ENCODE measurements around the gene NHS.
A peak's percentile ranks its signal among the peaks of the same experiment; 100 is the strongest.

The NHS gene

DNA sequence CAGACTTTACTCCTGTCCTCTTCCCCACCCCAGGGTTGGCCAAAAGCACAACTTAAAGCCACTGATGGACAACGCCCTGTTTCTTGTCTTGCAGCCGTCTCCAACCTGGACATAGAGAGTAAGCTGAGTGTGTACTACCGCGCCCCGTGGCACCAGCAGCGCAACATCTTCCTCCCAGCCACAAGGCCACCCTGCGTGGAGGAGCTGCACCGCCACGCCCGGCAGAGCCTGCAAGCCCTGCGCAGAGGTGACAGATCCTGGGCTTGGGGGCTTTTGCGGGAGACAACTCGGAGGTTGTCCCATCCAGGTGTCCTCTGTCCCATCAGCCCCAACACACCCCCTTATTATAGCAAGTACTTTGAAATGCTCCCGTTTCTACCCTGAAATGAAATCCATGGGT, 312.6 kb downstream of the NHS start:
- H3F3A ChIP-seq (ENCODE audit: insufficient read depth, low read length): no peaks in the 10 kb centered on the region
- H3K4me2 ChIP-seq (ENCODE audit: low read length): no peak overlapping the region
- H3K27me3 ChIP-seq (ENCODE audit: insufficient read depth, low read length): no peaks in the 10 kb centered on the region
- H3K9ac ChIP-seq (ENCODE audit: low read length): no peak overlapping the region
- H3K9me2 ChIP-seq (ENCODE audit: low read depth, low read length): no peaks in the 10 kb centered on the region
- no peaks in the 10 kb centered on the region for H4K20me1 ChIP-seq (ENCODE audit: insufficient read depth, low read length)
- no peaks in the 10 kb centered on the region for H3K79me2 ChIP-seq (ENCODE audit: insufficient read depth, low read length)
- H3K36me3 ChIP-seq (ENCODE audit: insufficient read depth, low read length): no peaks in the 10 kb centered on the region
- no peaks in the 10 kb centered on the region for H3K4me1 ChIP-seq (ENCODE audit: insufficient read depth, low read length, severe bottlenecking)
- H3K27ac ChIP-seq (ENCODE audit: low read depth, low read length, poor library complexity, severe bottlenecking): no peak overlapping the region
- H3K9me3 ChIP-seq (ENCODE audit: low read length): no peaks in the 10 kb centered on the region
- no peak overlapping the region for H3K4me3 ChIP-seq (ENCODE audit: low read depth, low read length, poor library complexity, severe bottlenecking)
- TF ChIP-seq EZH2 (IDR thresholded peaks at IDR 0.05; ENCODE audit: borderline replicate concordance, low read length): no peak
- TF ChIP-seq, protein P1, sequence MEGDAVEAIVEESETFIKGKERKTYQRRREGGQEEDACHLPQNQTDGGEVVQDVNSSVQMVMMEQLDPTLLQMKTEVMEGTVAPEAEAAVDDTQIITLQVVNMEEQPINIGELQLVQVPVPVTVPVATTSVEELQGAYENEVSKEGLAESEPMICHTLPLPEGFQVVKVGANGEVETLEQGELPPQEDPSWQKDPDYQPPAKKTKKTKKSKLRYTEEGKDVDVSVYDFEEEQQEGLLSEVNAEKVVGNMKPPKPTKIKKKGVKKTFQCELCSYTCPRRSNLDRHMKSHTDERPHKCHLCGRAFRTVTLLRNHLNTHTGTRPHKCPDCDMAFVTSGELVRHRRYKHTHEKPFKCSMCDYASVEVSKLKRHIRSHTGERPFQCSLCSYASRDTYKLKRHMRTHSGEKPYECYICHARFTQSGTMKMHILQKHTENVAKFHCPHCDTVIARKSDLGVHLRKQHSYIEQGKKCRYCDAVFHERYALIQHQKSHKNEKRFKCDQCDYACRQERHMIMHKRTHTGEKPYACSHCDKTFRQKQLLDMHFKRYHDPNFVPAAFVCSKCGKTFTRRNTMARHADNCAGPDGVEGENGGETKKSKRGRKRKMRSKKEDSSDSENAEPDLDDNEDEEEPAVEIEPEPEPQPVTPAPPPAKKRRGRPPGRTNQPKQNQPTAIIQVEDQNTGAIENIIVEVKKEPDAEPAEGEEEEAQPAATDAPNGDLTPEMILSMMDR (IDR thresholded peaks at IDR 0.05; ENCODE audit: low read length): no peak
- no peak overlapping the region for H2AFZ ChIP-seq (ENCODE audit: low read length)

- H3K4me1 ChIP-seq (ENCODE audit: insufficient read depth, low read length, severe bottlenecking): no peaks in the 10 kb centered on the region
- H3K79me2 ChIP-seq (ENCODE audit: insufficient read depth, low read length): no peaks in the 10 kb centered on the region
- H3K9ac ChIP-seq (ENCODE audit: low read length): no peak overlapping the region
- no peak overlapping the region for H3K4me2 ChIP-seq (ENCODE audit: low read length)
- no peaks in the 10 kb centered on the region for H3K9me3 ChIP-seq (ENCODE audit: low read length)
- H2AFZ ChIP-seq (ENCODE audit: low read length): no peak overlapping the region
- TF ChIP-seq, protein P1 (IDR thresholded peaks at IDR 0.05; ENCODE audit: low read length): peak; percentile 49; the same call in 1 of the 2 replicates
- TF ChIP-seq EZH2 (IDR thresholded peaks at IDR 0.05; ENCODE audit: borderline replicate concordance, low read length): no peak
- no peaks in the 10 kb centered on the region for H3F3A ChIP-seq (ENCODE audit: insufficient read depth, low read length)
- H3K36me3 ChIP-seq (ENCODE audit: insufficient read depth, low read length): no peaks in the 10 kb centered on the region
- no peaks in the 10 kb centered on the region for H3K9me2 ChIP-seq (ENCODE audit: low read depth, low read length)
- no peaks in the 10 kb centered on the region for H4K20me1 ChIP-seq (ENCODE audit: insufficient read depth, low read length)
- H3K27ac ChIP-seq (ENCODE audit: low read depth, low read length, poor library complexity, severe bottlenecking): no peak overlapping the region
- no peaks in the 10 kb centered on the region for H3K27me3 ChIP-seq (ENCODE audit: insufficient read depth, low read length)
- no peak overlapping the region for H3K4me3 ChIP-seq (ENCODE audit: low read depth, low read length, poor library complexity, severe bottlenecking)
These were observed 315.0 kb downstream of the NHS start for GRCh38 chrX:17689971-17690409.

GRCh38 chrX:17692709-17693346, 317.8 kb downstream of the NHS start:
- no peaks in the 10 kb centered on the region for H3K27me3 ChIP-seq (ENCODE audit: insufficient read depth, low read length)
- H3K4me3 ChIP-seq (ENCODE audit: low read depth, low read length, poor library complexity, severe bottlenecking): no peak overlapping the region
- H3K9me3 ChIP-seq (ENCODE audit: low read length): no peaks in the 10 kb centered on the region
- TF ChIP-seq, protein P1 (IDR thresholded peaks at IDR 0.05; ENCODE audit: low read length): no peak
- TF ChIP-seq EZH2 (IDR thresholded peaks at IDR 0.05; ENCODE audit: borderline replicate concordance, low read length): no peak
- no peaks in the 10 kb centered on the region for H3K9me2 ChIP-seq (ENCODE audit: low read depth, low read length)
- H3K79me2 ChIP-seq (ENCODE audit: insufficient read depth, low read length): no peaks in the 10 kb centered on the region
- no peak overlapping the region for H3K9ac ChIP-seq (ENCODE audit: low read length)
- H3F3A ChIP-seq (ENCODE audit: insufficient read depth, low read length): no peaks in the 10 kb centered on the region
- H3K4me2 ChIP-seq (ENCODE audit: low read length): no peak overlapping the region
- H2AFZ ChIP-seq (ENCODE audit: low read length): no peak overlapping the region
- H3K36me3 ChIP-seq (ENCODE audit: insufficient read depth, low read length): no peaks in the 10 kb centered on the region
- no peaks in the 10 kb centered on the region for H4K20me1 ChIP-seq (ENCODE audit: insufficient read depth, low read length)
- H3K4me1 ChIP-seq (ENCODE audit: insufficient read depth, low read length, severe bottlenecking): no peaks in the 10 kb centered on the region
- H3K27ac ChIP-seq (ENCODE audit: low read depth, low read length, poor library complexity, severe bottlenecking): no peak overlapping the region

All from OCI-LY1 (cell line).